ENCODE data around the gene DRICH1.
"Not testable (repeated sequence)": the region's sequence is repeated elsewhere in the genome, so short reads cannot be mapped to it uniquely, and the experiment has no call there.

The DRICH1 gene

GRCh38 chr22:23561025-23561510 is 71.1 kb downstream of the DRICH1 start:
- H3K4me3 ChIP-seq (ENCODE audit: low read length); H3K9ac ChIP-seq (ENCODE audit: low read length); H3K9me3 ChIP-seq (ENCODE audit: control insufficient read depth, low read depth, low read length); H3K27ac ChIP-seq (ENCODE audit: low read length); H3K36me3 ChIP-seq (ENCODE audit: control insufficient read depth, low read depth, low read length); H3K4me1 ChIP-seq (ENCODE audit: control insufficient read depth, low read depth, low read length): not testable (repeated sequence)
- peaks cover 16% of the 10 kb centered on the region for H3K27me3 ChIP-seq (ENCODE audit: control insufficient read depth, insufficient read depth, low read length)

GRCh38 chr22:23560215-23560614 is 71.9 kb downstream of the DRICH1 start:
- not testable (repeated sequence) for H3K9ac ChIP-seq (ENCODE audit: low read length); H3K4me3 ChIP-seq (ENCODE audit: low read length); H3K27ac ChIP-seq (ENCODE audit: low read length); H3K27me3 ChIP-seq (ENCODE audit: control insufficient read depth, insufficient read depth, low read length); H3K4me1 ChIP-seq (ENCODE audit: control insufficient read depth, low read depth, low read length); H3K36me3 ChIP-seq (ENCODE audit: control insufficient read depth, low read depth, low read length); H3K9me3 ChIP-seq (ENCODE audit: control insufficient read depth, low read depth, low read length)
